ENCODE results near the gene LRPAP1.

Gene LRPAP1

DNA sequence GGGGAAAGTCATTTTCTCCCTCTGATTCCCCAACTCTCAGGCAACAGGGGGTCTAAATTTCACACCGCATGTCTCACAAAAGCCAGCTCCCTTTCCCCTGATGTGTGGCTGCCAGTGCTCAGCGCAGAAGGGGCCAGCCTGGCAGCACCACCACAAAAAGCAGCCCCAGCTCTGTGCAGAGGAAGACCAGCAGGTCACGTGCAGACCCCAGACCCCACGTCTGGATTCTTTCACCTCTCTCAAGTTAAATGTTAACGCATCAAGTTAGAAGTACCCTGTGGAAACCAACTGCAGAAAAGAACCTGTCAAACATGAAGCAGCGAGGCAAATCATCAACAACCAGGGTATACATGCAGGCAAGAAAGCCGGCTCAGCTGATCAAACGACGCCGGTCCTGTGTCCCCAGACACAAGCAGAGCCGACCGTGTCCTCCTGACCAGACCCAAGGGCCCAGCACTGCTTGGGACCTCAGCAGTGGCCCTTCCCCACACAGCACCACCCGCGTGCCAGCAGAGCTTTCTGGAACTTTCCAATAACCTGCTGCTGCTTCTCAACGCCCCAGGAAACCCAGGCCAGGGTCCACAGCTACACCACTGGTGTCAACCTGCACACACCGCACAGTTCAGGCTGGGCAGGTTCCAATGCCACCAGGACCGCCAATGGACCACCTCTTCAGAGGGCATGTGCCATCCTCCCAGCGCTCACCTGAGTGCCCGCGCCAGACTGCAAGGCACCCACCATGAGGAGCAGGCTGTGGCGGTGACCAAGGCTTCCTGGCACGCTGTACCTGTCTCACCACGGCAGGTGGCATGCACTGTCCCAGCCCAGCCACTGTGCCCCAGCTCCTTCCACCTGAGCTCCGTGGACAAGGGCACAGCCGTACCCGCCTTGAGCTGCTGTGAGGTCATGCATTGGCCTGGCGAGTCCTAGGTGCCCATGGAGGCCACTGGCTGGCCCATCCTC, 4.0 kb downstream of the LRPAP1 start:
- Histone ChIP-seq H3K27me3 (ENCODE audit: control insufficient read depth in 1 of 2, insufficient read depth in 2 of 2, low read length in 2 of 2) (no peaks in the 10 kb centered on the region), H3K9ac (ENCODE audit: low read length) (no peak overlapping the region), H3K9me3 (ENCODE audit: low read length) (no peaks in the 10 kb centered on the region), H3K36me3 (ENCODE audit: insufficient read depth, low read length) (peaks cover 29% of the 10 kb centered on the region), H3K4me1 (ENCODE audit: insufficient read depth, low read length) (peaks cover 24% of the 10 kb centered on the region), H3K4me3 (ENCODE audit: low read depth in 1 of 2, low read length in 2 of 2) (no peak overlapping the region), H3K27ac (ENCODE audit: low read depth, low read length) (no peak overlapping the region)

DNA sequence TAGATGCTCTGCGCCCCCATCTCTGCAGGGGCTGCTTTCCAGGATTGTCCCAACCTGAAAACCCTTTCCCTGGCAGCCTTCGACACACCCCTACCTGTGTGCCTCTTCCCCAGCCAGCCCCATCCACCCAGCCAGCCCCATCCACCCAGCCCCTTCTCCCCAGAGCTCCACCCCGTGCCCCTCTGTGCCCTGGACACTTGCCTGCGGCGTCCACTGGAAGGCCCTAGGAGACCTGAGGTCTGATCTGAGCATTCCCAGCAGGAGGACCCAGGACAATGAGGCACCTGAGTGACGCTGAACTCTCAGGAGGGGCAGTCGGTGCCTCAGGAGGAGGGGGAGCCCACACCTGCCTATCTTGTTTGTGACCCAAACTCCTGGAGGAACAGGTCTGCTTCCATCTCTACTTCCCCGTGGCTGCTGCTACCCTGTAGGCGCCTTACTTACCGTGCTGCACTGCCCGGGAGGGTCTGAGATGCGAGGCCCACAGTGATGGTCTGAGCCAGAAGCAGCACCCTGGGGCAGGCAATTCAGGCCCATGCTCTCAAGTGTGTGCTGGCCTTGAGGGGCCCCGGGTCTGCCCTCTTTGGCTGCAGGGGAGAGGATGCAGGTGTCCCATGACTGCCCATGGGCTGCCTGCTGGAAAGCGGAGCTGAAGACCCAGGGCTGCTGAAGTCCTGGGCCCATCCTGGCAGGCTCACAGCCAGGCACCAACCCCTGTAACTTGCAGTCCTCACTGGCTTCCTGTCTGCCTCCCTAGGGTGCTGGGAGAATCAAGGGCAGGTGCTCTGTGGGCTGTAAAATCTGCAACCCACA, 4.9 kb downstream of the LRPAP1 start:
- Histone ChIP-seq H3K27ac (ENCODE audit: low read depth, low read length) (no peak overlapping the region), H3K4me3 (ENCODE audit: low read depth in 1 of 2, low read length in 2 of 2) (no peak overlapping the region), H3K36me3 (ENCODE audit: insufficient read depth, low read length) (peaks cover 35% of the 10 kb centered on the region), H3K4me1 (ENCODE audit: insufficient read depth, low read length) (peaks cover 20% of the 10 kb centered on the region), H3K9me3 (ENCODE audit: low read length) (no peaks in the 10 kb centered on the region), H3K27me3 (ENCODE audit: control insufficient read depth in 1 of 2, insufficient read depth in 2 of 2, low read length in 2 of 2) (no peaks in the 10 kb centered on the region), H3K9ac (ENCODE audit: low read length) (no peak overlapping the region)

DNA sequence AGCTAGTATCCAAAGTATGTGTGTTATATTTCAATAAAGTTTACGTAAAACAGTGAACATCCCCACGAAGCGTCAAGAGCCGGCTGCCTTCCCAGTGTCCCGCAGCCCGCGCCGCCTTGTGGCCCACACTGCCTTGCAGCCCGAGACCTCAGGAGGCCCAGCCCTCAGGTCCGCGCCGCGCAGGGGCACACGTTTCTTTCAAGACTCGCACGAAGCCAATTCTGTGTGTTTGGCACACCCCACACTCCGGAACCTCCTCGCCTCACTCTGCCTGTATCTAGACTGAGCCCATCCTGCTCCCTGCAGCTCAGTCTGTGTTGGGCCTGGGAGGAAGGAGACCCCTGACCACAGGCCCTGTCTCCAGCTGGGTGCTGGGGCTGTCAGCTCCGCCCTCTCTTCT, 5.8 kb downstream of the LRPAP1 start:
- Histone ChIP-seq H3K27me3 (ENCODE audit: control insufficient read depth in 1 of 2, insufficient read depth in 2 of 2, low read length in 2 of 2) (no peaks in the 10 kb centered on the region), H3K9me3 (ENCODE audit: low read length) (no peaks in the 10 kb centered on the region), H3K36me3 (ENCODE audit: insufficient read depth, low read length) (peaks cover 36% of the 10 kb centered on the region), H3K4me1 (ENCODE audit: insufficient read depth, low read length) (peaks cover 18% of the 10 kb centered on the region), H3K27ac (ENCODE audit: low read depth, low read length) (no peak overlapping the region), H3K4me3 (ENCODE audit: low read depth in 1 of 2, low read length in 2 of 2) (no peak overlapping the region), H3K9ac (ENCODE audit: low read length) (no peak overlapping the region)

DNA sequence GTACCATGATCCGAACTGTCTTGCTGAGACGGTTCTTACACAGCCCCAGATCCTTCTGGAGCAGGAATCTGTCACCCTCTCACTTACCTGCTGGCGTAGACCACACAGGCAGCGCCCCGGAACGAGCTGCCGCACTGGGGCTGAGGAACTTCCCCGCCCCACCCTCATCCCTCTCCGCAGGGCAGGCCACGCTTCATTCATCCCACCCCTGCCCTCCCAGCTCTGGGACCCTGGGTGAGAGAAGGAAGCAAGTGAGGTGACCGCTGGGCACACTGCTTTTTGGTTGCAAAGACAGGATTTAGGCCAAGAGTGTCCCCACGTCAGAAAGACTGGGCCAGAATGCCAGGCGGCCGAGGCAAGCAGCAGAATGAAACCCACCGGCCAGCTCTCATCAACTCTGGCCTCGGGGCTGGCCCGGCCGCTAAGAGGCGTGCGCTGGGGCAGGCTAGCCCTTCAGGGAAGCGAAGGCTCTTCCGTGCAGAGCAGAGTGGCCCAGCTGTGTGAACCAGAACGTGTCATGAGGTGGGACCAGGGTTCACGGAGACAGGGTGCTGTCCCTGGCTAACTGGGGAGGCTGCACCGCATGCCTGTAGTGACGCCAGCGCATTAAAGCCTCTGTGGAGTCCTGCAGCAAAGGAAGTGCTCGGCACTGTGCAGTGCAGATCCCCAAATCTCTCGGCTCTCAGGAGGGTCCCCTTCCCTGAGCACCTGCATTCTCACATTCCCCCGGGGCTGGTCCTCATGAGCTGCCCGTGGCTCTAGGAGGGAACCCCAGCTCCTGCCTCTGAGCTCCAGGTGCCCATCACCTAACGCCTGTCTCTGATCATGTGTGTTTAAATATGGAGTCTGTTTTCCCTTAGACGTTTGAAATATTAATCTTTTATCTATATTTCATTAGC, 6.4 kb downstream of the LRPAP1 start:
- Histone ChIP-seq H3K9ac (ENCODE audit: low read length) (no peak overlapping the region), H3K4me1 (ENCODE audit: insufficient read depth, low read length) (peaks cover 11% of the 10 kb centered on the region), H3K36me3 (ENCODE audit: insufficient read depth, low read length) (peaks cover 42% of the 10 kb centered on the region), H3K9me3 (ENCODE audit: low read length) (no peaks in the 10 kb centered on the region), H3K4me3 (ENCODE audit: low read depth in 1 of 2, low read length in 2 of 2) (no peak overlapping the region), H3K27me3 (ENCODE audit: control insufficient read depth in 1 of 2, insufficient read depth in 2 of 2, low read length in 2 of 2) (no peaks in the 10 kb centered on the region), H3K27ac (ENCODE audit: low read depth, low read length) (no peak overlapping the region)

DNA sequence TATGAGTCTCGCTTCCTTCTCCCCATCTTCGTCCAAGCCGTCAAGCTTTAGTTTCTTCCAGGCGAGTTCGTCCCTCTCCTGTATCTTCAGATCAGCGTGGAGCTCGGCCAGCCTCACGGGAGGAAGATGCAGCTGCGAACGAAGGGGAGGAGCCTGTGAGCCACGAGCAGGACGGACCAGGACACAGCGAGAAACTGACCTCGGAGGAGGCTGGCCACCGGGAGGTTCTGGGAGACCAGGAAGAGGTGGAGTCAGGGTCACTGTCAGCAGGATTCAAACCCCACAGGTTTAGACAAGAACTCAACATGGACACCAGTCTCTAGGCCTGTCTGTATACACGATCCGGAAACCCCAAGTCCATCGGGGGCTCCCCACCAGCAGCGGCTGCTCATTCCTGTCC, 7.3 kb downstream of the LRPAP1 start:
- Histone ChIP-seq H3K36me3 (ENCODE audit: insufficient read depth, low read length) (peaks cover 50% of the 10 kb centered on the region), H3K9me3 (ENCODE audit: low read length) (no peaks in the 10 kb centered on the region), H3K9ac (ENCODE audit: low read length) (no peak overlapping the region), H3K4me1 (ENCODE audit: insufficient read depth, low read length) (peaks cover 2% of the 10 kb centered on the region), H3K27me3 (ENCODE audit: control insufficient read depth in 1 of 2, insufficient read depth in 2 of 2, low read length in 2 of 2) (no peaks in the 10 kb centered on the region), H3K27ac (ENCODE audit: low read depth, low read length) (no peak overlapping the region), H3K4me3 (ENCODE audit: low read depth in 1 of 2, low read length in 2 of 2) (no peak overlapping the region)

DNA sequence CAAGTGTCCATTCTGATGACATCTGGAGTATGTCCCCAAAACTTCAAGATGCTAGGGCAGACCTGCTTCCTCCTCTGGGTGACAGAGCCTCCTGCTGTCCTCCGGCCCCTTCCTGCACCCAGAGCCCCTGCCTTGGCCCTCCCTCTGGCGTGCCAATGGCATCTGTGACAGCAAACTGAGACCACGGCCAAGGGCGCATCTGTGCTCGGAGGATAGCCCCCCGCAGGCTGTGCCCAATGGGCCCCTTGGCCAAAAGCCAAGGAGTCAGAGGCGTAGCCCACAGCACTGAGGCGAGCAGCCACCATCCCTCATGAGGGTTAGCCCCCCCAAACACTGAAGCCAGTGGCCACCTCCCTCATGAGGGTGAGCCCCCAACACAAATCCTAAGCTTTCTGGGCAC, 7.9 kb downstream of the LRPAP1 start:
- Histone ChIP-seq H3K4me1 (ENCODE audit: insufficient read depth, low read length) (no peaks in the 10 kb centered on the region), H3K4me3 (ENCODE audit: low read depth in 1 of 2, low read length in 2 of 2) (no peak overlapping the region)

DNA sequence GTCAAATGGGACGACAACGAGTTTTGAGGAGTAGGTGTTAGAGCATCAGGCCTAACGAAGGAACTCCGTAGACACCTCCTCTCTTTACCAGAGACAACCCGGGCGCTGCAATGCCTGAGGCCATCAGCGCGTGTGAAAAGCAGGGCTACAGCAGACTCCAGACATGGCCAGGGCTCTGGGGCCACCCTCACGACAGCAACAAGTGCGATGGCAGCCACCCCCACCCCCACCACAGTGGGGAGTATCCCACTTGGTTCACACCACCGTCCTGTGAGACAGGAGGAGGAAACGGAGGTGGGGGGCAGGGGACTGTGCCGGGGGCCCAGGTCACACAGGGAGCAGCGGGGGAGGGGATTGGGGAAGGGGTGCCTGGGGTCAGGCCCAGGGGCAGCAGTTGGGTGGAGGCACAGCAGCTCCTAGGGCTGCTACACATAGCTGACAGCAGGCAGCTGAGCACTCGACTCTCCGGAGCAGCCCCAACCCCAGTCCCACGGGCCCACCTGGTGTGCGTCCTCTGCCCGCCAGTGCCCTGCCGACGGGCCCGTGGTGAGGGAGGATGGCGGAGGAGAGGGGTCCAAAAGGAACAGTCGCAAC, 8.5 kb downstream of the LRPAP1 start:
- no peak overlapping the region for H3K9ac ChIP-seq (ENCODE audit: low read length)
- H3K4me1 ChIP-seq (ENCODE audit: insufficient read depth, low read length), result no peaks in the 10 kb centered on the region
- no peak overlapping the region for H3K4me3 ChIP-seq (ENCODE audit: low read depth in 1 of 2, low read length in 2 of 2)
- no peaks in the 10 kb centered on the region for H3K9me3 ChIP-seq (ENCODE audit: low read length)
- H3K27me3 ChIP-seq (ENCODE audit: control insufficient read depth in 1 of 2, insufficient read depth in 2 of 2, low read length in 2 of 2), result no peaks in the 10 kb centered on the region
- no peak overlapping the region for H3K27ac ChIP-seq (ENCODE audit: low read depth, low read length)
- peaks cover 50% of the 10 kb centered on the region for H3K36me3 ChIP-seq (ENCODE audit: insufficient read depth, low read length)

More for the DNA sequence above, 7.9 kb downstream of the LRPAP1 start:
- no peak overlapping the region for H3K9ac ChIP-seq (ENCODE audit: low read length)
- H3K27me3 ChIP-seq (ENCODE audit: control insufficient read depth in 1 of 2, insufficient read depth in 2 of 2, low read length in 2 of 2), result no peaks in the 10 kb centered on the region
- no peaks in the 10 kb centered on the region for H3K9me3 ChIP-seq (ENCODE audit: low read length)
- no peak overlapping the region for H3K27ac ChIP-seq (ENCODE audit: low read depth, low read length)
- H3K36me3 ChIP-seq (ENCODE audit: insufficient read depth, low read length), result peaks cover 51% of the 10 kb centered on the region

DNA sequence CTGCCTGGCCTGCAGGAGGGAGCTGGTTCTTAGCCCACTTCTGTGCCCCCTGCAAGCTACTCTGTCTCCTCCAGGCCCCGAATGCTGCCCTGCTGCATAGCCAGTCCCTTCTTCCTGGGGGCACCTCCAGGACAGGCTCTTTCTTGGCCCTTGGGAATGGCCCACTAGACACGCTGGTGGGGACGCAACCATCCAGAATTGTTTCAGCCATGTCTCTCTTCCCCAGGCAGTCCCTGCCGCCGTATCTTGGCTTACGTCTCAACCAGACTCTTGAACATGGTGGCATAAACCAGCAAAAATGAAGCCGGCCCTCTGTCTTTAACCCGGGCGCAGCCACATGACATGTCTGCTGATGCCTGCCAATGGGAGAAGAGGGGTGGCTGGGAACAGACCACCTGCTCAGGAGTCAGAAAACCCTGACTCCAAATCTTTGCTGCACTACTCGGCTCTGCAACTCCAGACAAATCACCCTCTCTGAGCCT, 9.0 kb downstream of the LRPAP1 start:
- Histone ChIP-seq H3K9me3 (ENCODE audit: low read length) (no peaks in the 10 kb centered on the region), H3K4me1 (ENCODE audit: insufficient read depth, low read length) (no peaks in the 10 kb centered on the region), H3K4me3 (ENCODE audit: low read depth in 1 of 2, low read length in 2 of 2) (no peak overlapping the region), H3K27ac (ENCODE audit: low read depth, low read length) (no peak overlapping the region), H3K9ac (ENCODE audit: low read length) (no peak overlapping the region), H3K27me3 (ENCODE audit: control insufficient read depth in 1 of 2, insufficient read depth in 2 of 2, low read length in 2 of 2) (no peaks in the 10 kb centered on the region), H3K36me3 (ENCODE audit: insufficient read depth, low read length) (peaks cover 49% of the 10 kb centered on the region)

DNA sequence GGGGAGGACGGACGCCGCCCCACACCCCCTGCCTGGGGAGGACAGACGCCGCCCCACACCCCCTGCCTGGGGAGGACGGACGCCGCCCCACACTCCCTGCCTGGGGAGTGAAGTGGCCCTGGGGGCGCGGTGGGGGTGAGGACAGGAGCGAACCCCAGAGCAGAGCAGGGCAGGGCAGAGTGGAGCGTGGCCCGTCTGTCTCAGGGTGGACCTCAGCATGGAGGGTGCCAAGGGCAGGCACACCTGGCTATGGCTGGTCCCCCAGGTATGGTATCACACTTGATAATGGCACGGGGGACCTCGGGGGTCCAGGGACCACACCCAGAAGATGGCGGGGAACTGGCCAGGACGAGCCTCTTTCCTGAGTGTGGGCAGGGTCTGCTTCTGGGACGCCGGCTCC, 9.6 kb downstream of the LRPAP1 start:
- Histone ChIP-seq H3K4me1 (ENCODE audit: insufficient read depth, low read length) (no peaks in the 10 kb centered on the region), H3K36me3 (ENCODE audit: insufficient read depth, low read length) (peaks cover 53% of the 10 kb centered on the region), H3K9me3 (ENCODE audit: low read length) (no peaks in the 10 kb centered on the region), H3K27ac (ENCODE audit: low read depth, low read length) (no peak overlapping the region), H3K4me3 (ENCODE audit: low read depth in 1 of 2, low read length in 2 of 2) (no peak overlapping the region), H3K27me3 (ENCODE audit: control insufficient read depth in 1 of 2, insufficient read depth in 2 of 2, low read length in 2 of 2) (no peaks in the 10 kb centered on the region), H3K9ac (ENCODE audit: low read length) (no peak overlapping the region)

DNA sequence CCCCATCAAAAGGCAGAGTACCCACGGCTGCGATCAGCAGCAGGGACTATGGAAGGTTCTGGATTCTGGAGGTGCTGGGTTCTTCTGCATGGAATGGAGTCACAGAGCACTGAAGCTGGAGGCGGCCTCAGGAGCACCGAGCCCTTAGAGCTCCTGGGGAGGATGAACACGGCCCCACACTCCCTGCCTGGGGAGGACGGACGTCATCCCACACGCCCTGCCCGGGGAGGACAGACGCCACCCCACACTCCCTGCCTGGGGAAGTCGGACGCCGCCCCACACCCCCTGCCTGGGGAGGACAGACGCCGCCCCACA, 9.9 kb downstream of the LRPAP1 start:
- Histone ChIP-seq H3K27ac (ENCODE audit: low read depth, low read length) (no peak overlapping the region), H3K4me1 (ENCODE audit: insufficient read depth, low read length) (no peaks in the 10 kb centered on the region), H3K9ac (ENCODE audit: low read length) (no peak overlapping the region), H3K4me3 (ENCODE audit: low read depth in 1 of 2, low read length in 2 of 2) (no peak overlapping the region), H3K27me3 (ENCODE audit: control insufficient read depth in 1 of 2, insufficient read depth in 2 of 2, low read length in 2 of 2) (no peaks in the 10 kb centered on the region), H3K36me3 (ENCODE audit: insufficient read depth, low read length) (peaks cover 55% of the 10 kb centered on the region), H3K9me3 (ENCODE audit: low read length) (no peaks in the 10 kb centered on the region)
